ENCODE data around the gene LPP. TPM values are rescaled to one million over a fixed set of nuclear protein-coding genes. Genes with fewer than 3 reads are reported as not detected.

The LPP gene
- total and polyA plus RNA-seq, 10 of the 15 experiments (the other 5 are each of a cell fraction or from before 2014, with no cell fraction given): under 0.01 to 0.62 (median 0.03) TPM

GRCh38 chr3:188471723-188472122 lies 317.8 kb downstream of the LPP start:
- H3K4me1 ChIP-seq (ENCODE audit: control insufficient read depth, insufficient read depth, low read length): no peaks in the 10 kb centered on the region
- no peak overlapping the region for H2AFZ ChIP-seq (ENCODE audit: control insufficient read depth, low read depth, low read length)
- intact Hi-C loops (cut with micrococcal nuclease; ENCODE audit: unreplicated experiment): no loop called here
- no peak overlapping the region for H3K9ac ChIP-seq (ENCODE audit: control insufficient read depth, insufficient read depth, low read length)
- ATAC-seq (no peak), DNase-seq (ENCODE audit: low read depth, low spot score) (no peak), FAIRE-seq (no peak)
- POLR2A ChIA-PET: no interaction called here
- SMC1A ChIA-PET (ENCODE audit: uncharacterized antibody, unreplicated experiment): no interaction called here
- peaks cover 0 to 3% of the 10 kb centered on the region in 2 experiments; a peak in 2 of 4 replicates for H3K27me3 ChIP-seq (replicated peaks in 1 of 2; ENCODE audit: control insufficient read depth in 2 of 2, insufficient read depth in 2 of 2, low read length in 1 of 2)
- CTCF ChIA-PET: no interaction called here
- H3K36me3 ChIP-seq (ENCODE audit: control insufficient read depth in 2 of 2, insufficient read depth in 2 of 2, low read length in 1 of 2): no peaks in the 10 kb centered on the region
- no peaks in the 10 kb centered on the region for H4K20me1 ChIP-seq (ENCODE audit: control insufficient read depth, insufficient read depth)
- RAD21 ChIA-PET (ENCODE audit: unreplicated experiment): no interaction called here
- BruUV-seq (replicated peaks): no TSS peak
- H3K9me3 ChIP-seq (replicated peaks; ENCODE audit: control insufficient read depth, insufficient read depth, low read length): no peaks in the 10 kb centered on the region; the same call in 2 of the 3 replicates
- H3K79me2 ChIP-seq (ENCODE audit: control insufficient read depth, insufficient read depth, low read length): no peaks in the 10 kb centered on the region
- H3K4me3 ChIP-seq: no peak overlapping the region
- in situ Hi-C loops (cut with MboI): no loop called here
- H3K27ac ChIP-seq (ENCODE audit: control insufficient read depth, insufficient read depth): no peak overlapping the region
- H3K4me2 ChIP-seq (ENCODE audit: control insufficient read depth, insufficient read depth): no peak overlapping the region
- TF ChIP-seq CBX5 (IDR thresholded peaks at IDR 0.05; ENCODE audit: low read depth) (no peak), ZNF384 (IDR thresholded peaks at IDR 0.05; ENCODE audit: borderline replicate concordance, low read depth, low read length) (no peak), CBFB (IDR thresholded peaks at IDR 0.05; ENCODE audit: low read depth) (no peak), ZNF687 (IDR thresholded peaks at IDR 0.05) (no peak), ATF3 (IDR thresholded peaks at IDR 0.05; ENCODE audit: borderline replicate concordance, extremely low read depth, low read depth, low read length) (no peak), RB1 (IDR thresholded peaks at IDR 0.05; ENCODE audit: borderline replicate concordance) (no peak), FOXM1 (IDR thresholded peaks at IDR 0.05; ENCODE audit: low read depth, low read length) (no peak), RCOR1 (conservative IDR thresholded peaks at IDR 0.05; ENCODE audit: low read depth, low read length) (no peak), MTA3 (IDR thresholded peaks at IDR 0.05; ENCODE audit: borderline replicate concordance, low read length) (no peak), RFX5 (IDR thresholded peaks at IDR 0.05; ENCODE audit: low read depth, low read length) (no peak), NFYA (IDR thresholded peaks at IDR 0.05; ENCODE audit: borderline replicate concordance, low read depth, low read length) (no peak), BCL3 (IDR thresholded peaks at IDR 0.05; ENCODE audit: borderline replicate concordance, insufficient read depth, low read depth, low read length, poor library complexity, severe bottlenecking) (no peak), HDGF (IDR thresholded peaks at IDR 0.05) (no peak), ATF7 (IDR thresholded peaks at IDR 0.05; ENCODE audit: low read depth) (no peak), POU2F2 (IDR thresholded peaks at IDR 0.05; ENCODE audit: borderline replicate concordance, low read depth, low read length) (no peak), MYB (IDR thresholded peaks at IDR 0.05; ENCODE audit: borderline replicate concordance, low read depth, low read length) (no peak), ZBTB4 (CRISPR knock-in tag; IDR thresholded peaks at IDR 0.05) (no peak), SRF (IDR thresholded peaks at IDR 0.05; ENCODE audit: low read depth in 2 of 2, low read length in 2 of 2) (no peak)

All from GM12878 (cell line).